ENCODE measurements around the gene RAB39A.

DNA sequence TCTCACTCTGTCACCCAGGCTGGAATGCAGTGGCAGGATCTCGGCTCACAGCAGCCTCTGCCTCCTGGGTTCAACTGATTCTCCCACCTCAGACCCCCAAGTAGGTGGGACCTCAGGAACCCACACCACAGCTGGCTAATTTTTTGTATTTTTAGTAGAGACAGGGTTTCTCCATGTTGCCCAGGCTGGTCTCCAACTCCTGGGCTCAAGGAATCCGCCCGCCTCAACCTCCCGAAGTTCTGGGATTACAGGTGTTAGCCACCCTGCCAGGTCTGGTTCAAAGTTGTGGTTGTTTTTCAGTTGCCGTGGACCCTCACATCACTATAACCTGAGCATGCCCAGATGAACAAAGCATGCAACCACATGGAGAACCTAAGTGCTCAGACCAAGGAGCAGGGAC is 13.0 kb upstream of the RAB39A start:
- TF ChIP-seq, protein P1, sequence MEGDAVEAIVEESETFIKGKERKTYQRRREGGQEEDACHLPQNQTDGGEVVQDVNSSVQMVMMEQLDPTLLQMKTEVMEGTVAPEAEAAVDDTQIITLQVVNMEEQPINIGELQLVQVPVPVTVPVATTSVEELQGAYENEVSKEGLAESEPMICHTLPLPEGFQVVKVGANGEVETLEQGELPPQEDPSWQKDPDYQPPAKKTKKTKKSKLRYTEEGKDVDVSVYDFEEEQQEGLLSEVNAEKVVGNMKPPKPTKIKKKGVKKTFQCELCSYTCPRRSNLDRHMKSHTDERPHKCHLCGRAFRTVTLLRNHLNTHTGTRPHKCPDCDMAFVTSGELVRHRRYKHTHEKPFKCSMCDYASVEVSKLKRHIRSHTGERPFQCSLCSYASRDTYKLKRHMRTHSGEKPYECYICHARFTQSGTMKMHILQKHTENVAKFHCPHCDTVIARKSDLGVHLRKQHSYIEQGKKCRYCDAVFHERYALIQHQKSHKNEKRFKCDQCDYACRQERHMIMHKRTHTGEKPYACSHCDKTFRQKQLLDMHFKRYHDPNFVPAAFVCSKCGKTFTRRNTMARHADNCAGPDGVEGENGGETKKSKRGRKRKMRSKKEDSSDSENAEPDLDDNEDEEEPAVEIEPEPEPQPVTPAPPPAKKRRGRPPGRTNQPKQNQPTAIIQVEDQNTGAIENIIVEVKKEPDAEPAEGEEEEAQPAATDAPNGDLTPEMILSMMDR (IDR thresholded peaks at IDR 0.05) = no peak
- no peak for TF ChIP-seq POLR2A (IDR thresholded peaks at IDR 0.05)

Data from heart left ventricle (tissue), 13 donors.